Sigmoid colon (tissue), 3 donors: ENCODE measurements around the gene FBF1.

Experiments used
- CTCF ChIP-seq, 4 experiments: fragments of 450-650 bp in 3 of 4; fragments of 200-600 bp in 1 of 4; IDR thresholded peaks; one replicate each; pipeline ENCODE4 v1.5.1; 2016 to 2019; ENCODE audit warnings: antibody characterized with exemption in 4 of 4, mild to moderate bottlenecking in 3 of 4, moderate library complexity in 2 of 4
- POLR2A ChIP-seq, 2 donors: fragments of 450-650 bp; IDR thresholded peaks; one replicate each; pipeline ENCODE4 v1.6.1; 2016; ENCODE audit warnings: antibody characterized with exemption in 2 of 2, mild to moderate bottlenecking in 2 of 2, moderate library complexity in 2 of 2

GRCh38 chr17:75978938-75979704, 38.3 kb upstream of the FBF1 start, which contains the start of the genes ACOX1 and TEN1:
- TF ChIP-seq CTCF (IDR thresholded peaks at IDR 0.05) (peak in 3 of 4 experiments; percentile 32 to 50 (median 35)), POLR2A (IDR thresholded peaks at IDR 0.05) (peak; percentile 90 to 91)
